GM23338 (cell line): Measurements from ENCODE around the gene NUTM2B. TPM values are rescaled to one million over a fixed set of nuclear protein-coding genes. Genes with fewer than 3 reads are reported as not detected.
A peak's percentile ranks its signal among the peaks of the same experiment; 100 is the strongest.
"Not testable (repeated sequence)": the region's sequence is repeated elsewhere in the genome, so short reads cannot be mapped to it uniquely, and the experiment has no call there.

Experiments
- ATAC-seq: fragments of 200-7000 bp; cut with Tn5 transposase; 3 replicates; pipeline ENCODE4 v1.9.1; 2020
- DNase-seq: peaks from one replicate; pipeline ENCODE4 v3.0.0-alpha.2; 2015; ENCODE audit warnings: low spot score
- H2AFZ ChIP-seq: fragments of 200-600 bp; sonication (generic); 2 replicates; pipeline ENCODE4 v1.8.0; 2016; ENCODE audit warnings: antibody characterized with exemption, mild to moderate bottlenecking, moderate library complexity
- H3F3A ChIP-seq: fragments of 200-600 bp; sonication (generic); replicated peaks from 2 replicates; pipeline ENCODE4 v1.8.0; 2017; ENCODE audit warnings: antibody characterized with exemption, mixed run types, low read depth
- H3K27ac ChIP-seq: fragments of 200-600 bp; sonication (generic); 2 replicates; pipeline ENCODE4 v1.6.1; 2016; ENCODE audit warnings: low read depth
- H3K27me3 ChIP-seq: fragments of 200-600 bp; sonication (generic); 2 replicates; pipeline ENCODE4 v1.8.0; 2016; ENCODE audit warnings: mild to moderate bottlenecking, mixed run types, moderate library complexity; ENCODE audit not compliant: insufficient read depth
- H3K36me3 ChIP-seq: fragments of 200-600 bp; sonication (generic); 2 replicates; pipeline ENCODE4 v1.8.0; 2016; ENCODE audit warnings: mild to moderate bottlenecking; ENCODE audit not compliant: insufficient read depth
- H3K4me1 ChIP-seq: fragments of 200-600 bp; sonication (generic); 2 replicates; pipeline ENCODE4 v1.8.0; 2016; ENCODE audit warnings: mild to moderate bottlenecking, moderate library complexity; ENCODE audit not compliant: insufficient read depth
- H3K4me2 ChIP-seq: fragments of 200-600 bp; sonication (generic); 2 replicates; pipeline ENCODE4 v1.7.1; 2017; ENCODE audit warnings: mixed run types
- H3K4me3 ChIP-seq: fragments of 200-600 bp; sonication (generic); 2 replicates; pipeline ENCODE4 v1.6.1; 2016; ENCODE audit warnings: mixed run types
- H3K79me2 ChIP-seq: fragments of 200-600 bp; sonication (generic); replicated peaks from 2 replicates; pipeline ENCODE4 v1.8.0; 2017; ENCODE audit warnings: mild to moderate bottlenecking; ENCODE audit not compliant: insufficient read depth
- H3K9me2 ChIP-seq: fragments of 200-600 bp; sonication (generic); 2 replicates; pipeline ENCODE4 v1.8.0; 2017; ENCODE audit not compliant: insufficient read depth
- H4K20me1 ChIP-seq: fragments of 200-600 bp; sonication (generic); replicated peaks from 2 replicates; pipeline ENCODE4 v1.8.0; 2017; ENCODE audit warnings: mild to moderate bottlenecking; ENCODE audit not compliant: insufficient read depth
- H3K27ac Mint-ChIP-seq: 2 replicates; pipeline ENCODE4 v1.8.0; 2020; ENCODE audit warnings: inconsistent platforms, mild to moderate bottlenecking, moderate library complexity, mixed read lengths
- H3K27me3 Mint-ChIP-seq: 3 replicates; pipeline ENCODE4 v1.8.0; 2022; ENCODE audit warnings: low read depth, mild to moderate bottlenecking, moderate library complexity, mixed read lengths, inconsistent platforms; ENCODE audit not compliant: insufficient read depth, poor library complexity
- H3K36me3 Mint-ChIP-seq: 3 replicates; pipeline ENCODE4 v1.8.0; 2021; ENCODE audit warnings: low read depth, mild to moderate bottlenecking, inconsistent platforms, moderate library complexity, mixed read lengths
- H3K4me1 Mint-ChIP-seq: 3 replicates; pipeline ENCODE4 v1.8.0; 2020; ENCODE audit warnings: mild to moderate bottlenecking, inconsistent platforms, mixed read lengths
- H3K4me3 Mint-ChIP-seq: 3 replicates; pipeline ENCODE4 v1.8.0; 2021; ENCODE audit warnings: moderate library complexity, mild to moderate bottlenecking, inconsistent platforms, mixed read lengths
- H3K9me3 Mint-ChIP-seq: 3 replicates; pipeline ENCODE4 v1.8.0; 2020; ENCODE audit warnings: moderate library complexity, mild to moderate bottlenecking, inconsistent platforms, mixed read lengths
- polyA plus RNA-seq: library from polyadenylated mRNA; unstranded; fragments of >200 nt; fragmentation: Nextera tagmentation; extraction: Ambion mirVana; gene quantifications from 2 replicates; pipeline ENCODE4 v1.2.1, GENCODE V29; 2016
- total RNA-seq: library from RNA; depleted of rRNA; stranded (reverse); fragments of >200 nt; shearing (Covaris generic); gene quantifications from 2 replicates; pipeline ENCODE4 v1.2.3, GENCODE V29; 2014

NUTM2B gene
- total and polyA plus RNA-seq, 2 experiments from 2014 or later, result 0.35 TPM; not detected in 1

DNA sequence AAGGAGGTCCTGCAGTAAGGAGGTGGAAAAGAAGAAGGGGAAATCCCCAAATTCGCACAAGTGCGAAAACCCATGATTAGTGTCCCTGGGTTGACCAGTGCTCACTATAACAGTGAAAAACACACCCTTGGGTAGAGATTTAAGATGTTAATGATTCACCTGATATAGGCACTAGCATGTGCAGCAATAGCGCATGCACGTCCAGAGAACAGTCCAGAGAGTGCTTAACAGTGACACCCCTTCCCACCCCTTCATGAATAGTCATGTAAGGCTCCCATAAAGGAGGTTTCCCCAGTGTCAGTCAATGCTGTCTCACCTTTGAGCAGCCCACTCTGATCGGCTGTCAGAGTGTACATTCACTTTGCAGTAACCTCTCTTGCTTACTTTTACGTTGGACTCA lies 6.4 kb upstream of the NUTM2B start:
- H3K27me3 ChIP-seq, H3K79me2 ChIP-seq, H3K27ac ChIP-seq, ATAC-seq, H3F3A ChIP-seq, H2AFZ ChIP-seq, H3K9me3 Mint-ChIP-seq, H3K4me2 ChIP-seq, H3K27me3 Mint-ChIP-seq, H3K36me3 ChIP-seq, DNase-seq, H3K4me1 Mint-ChIP-seq, H3K4me1 ChIP-seq, H3K4me3 Mint-ChIP-seq, H4K20me1 ChIP-seq, H3K4me3 ChIP-seq, H3K27ac Mint-ChIP-seq, H3K36me3 Mint-ChIP-seq, H3K9me2 ChIP-seq: not testable (repeated sequence)

DNA sequence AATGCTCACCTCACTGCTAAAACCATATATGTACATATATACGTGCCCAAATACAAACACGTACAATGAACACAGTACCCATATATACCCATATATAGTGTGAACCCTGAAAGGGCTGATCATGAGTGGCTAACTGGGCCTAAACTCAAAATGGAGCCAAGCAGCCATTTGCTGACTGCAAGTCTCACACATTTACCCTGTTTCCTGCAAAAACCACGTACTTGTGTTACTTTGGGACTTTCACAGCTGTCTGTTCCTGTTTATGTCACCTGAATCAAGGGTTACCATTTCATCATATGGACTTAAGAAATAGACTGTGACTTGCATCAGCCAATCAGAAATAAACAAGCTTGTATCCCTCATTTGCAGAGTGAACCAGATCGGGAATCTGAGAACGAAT lies 5.9 kb upstream of the NUTM2B start:
- H3K27ac ChIP-seq, H3K4me2 ChIP-seq, H3K4me1 ChIP-seq, H4K20me1 ChIP-seq, H3K79me2 ChIP-seq, H3K9me2 ChIP-seq, H3K9me3 Mint-ChIP-seq, H3K27me3 ChIP-seq, DNase-seq, ATAC-seq, H3F3A ChIP-seq, H3K27me3 Mint-ChIP-seq, H3K4me1 Mint-ChIP-seq, H3K36me3 ChIP-seq, H3K4me3 Mint-ChIP-seq, H3K36me3 Mint-ChIP-seq, H3K4me3 ChIP-seq, H3K27ac Mint-ChIP-seq, H2AFZ ChIP-seq: not testable (repeated sequence)

DNA sequence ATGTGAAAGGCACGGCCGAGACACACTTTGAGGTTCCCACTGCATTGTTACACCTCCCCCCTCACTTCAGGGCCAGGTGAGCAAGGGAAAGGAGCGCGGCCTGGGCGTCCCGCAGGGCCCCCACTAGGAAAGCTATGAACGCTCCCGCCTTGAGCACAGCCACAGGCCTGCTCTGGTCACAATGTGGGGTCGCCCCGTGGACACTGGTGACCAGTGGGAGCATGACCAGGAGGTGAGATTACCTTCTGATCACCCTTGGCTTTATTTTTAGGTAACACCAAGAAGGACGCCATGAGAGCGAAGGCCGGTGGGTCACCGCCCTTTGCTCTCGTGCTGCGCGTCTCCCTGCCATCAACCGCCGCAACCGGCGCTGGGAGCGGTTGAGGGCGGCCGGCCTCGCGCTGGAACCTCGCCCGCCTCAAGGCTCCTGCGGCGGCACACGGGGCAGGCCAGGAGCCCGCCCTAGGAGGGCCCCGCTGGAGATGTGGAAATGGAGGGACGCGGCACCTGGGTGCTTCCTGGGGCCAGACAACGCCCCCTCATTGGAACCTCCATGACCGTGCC lies 2.6 kb upstream of the NUTM2B start:
- not testable (repeated sequence) for H3K27me3 Mint-ChIP-seq, H3K4me1 ChIP-seq, H3K36me3 Mint-ChIP-seq, H3K9me3 Mint-ChIP-seq, H3K4me1 Mint-ChIP-seq, H3K27me3 ChIP-seq, H3K79me2 ChIP-seq, DNase-seq, H3K4me3 ChIP-seq, H3K36me3 ChIP-seq, H3F3A ChIP-seq, H3K4me3 Mint-ChIP-seq, H3K4me2 ChIP-seq, H3K9me2 ChIP-seq, H4K20me1 ChIP-seq, H3K27ac Mint-ChIP-seq, H2AFZ ChIP-seq, H3K27ac ChIP-seq
- ATAC-seq, result peak; percentile 59

DNA sequence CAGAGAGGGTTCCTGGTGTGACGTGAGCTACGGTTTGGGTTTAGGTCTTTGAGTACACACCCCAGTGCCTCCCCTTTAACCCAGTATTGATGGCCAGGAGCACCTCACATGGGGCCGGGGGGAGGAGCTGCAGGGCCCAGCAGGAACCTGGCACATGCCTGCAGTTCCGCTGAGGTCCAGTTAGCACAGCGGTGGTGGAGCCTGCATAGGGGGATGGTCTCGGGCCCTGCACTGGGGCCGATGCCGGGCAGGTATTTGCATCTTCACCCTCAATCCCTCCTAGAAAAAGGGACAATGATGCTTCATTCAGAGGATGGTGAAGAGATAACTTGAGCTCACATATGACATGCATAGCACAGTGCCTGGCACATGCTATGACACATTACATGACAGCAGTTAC lies 4.0 kb downstream of the NUTM2B start:
- not testable (repeated sequence) for H3K9me3 Mint-ChIP-seq, ATAC-seq, H3K36me3 Mint-ChIP-seq

DNA sequence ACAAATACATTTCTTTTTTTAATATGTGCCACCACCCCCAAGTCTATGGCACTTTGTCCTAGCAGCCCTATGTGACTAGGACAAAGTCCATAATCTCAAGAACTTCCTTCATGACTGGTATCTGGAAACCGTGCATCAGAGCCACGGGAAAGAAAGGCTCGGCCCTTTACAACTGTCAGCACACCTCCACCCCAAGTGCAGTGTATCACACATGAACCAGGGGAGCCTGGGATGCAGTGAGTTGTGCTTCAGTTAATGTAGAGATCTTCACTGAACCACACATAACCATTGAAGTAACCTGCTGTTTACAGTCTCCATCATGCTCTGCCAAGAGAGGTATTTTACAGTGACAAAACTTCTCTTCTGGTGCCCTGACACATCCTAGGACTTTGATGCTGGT lies 11.9 kb downstream of the NUTM2B start:
- H3K4me3 ChIP-seq, ATAC-seq, H3K9me2 ChIP-seq, H3K4me3 Mint-ChIP-seq, H3F3A ChIP-seq, H4K20me1 ChIP-seq, H3K4me2 ChIP-seq, DNase-seq, H3K9me3 Mint-ChIP-seq, H3K27ac ChIP-seq, H3K27ac Mint-ChIP-seq, H3K36me3 Mint-ChIP-seq, H3K4me1 ChIP-seq, H3K27me3 Mint-ChIP-seq, H3K36me3 ChIP-seq, H2AFZ ChIP-seq, H3K4me1 Mint-ChIP-seq, H3K27me3 ChIP-seq, H3K79me2 ChIP-seq: not testable (repeated sequence)

More for the DNA sequence above, 4.0 kb downstream of the NUTM2B start:
- H3K4me2 ChIP-seq, H3K27me3 Mint-ChIP-seq, H3K4me1 ChIP-seq, H4K20me1 ChIP-seq, H3K36me3 ChIP-seq, H3K4me3 Mint-ChIP-seq, H2AFZ ChIP-seq, DNase-seq, H3F3A ChIP-seq, H3K79me2 ChIP-seq, H3K27ac ChIP-seq, H3K27ac Mint-ChIP-seq, H3K4me3 ChIP-seq, H3K27me3 ChIP-seq, H3K9me2 ChIP-seq, H3K4me1 Mint-ChIP-seq: not testable (repeated sequence)

DNA sequence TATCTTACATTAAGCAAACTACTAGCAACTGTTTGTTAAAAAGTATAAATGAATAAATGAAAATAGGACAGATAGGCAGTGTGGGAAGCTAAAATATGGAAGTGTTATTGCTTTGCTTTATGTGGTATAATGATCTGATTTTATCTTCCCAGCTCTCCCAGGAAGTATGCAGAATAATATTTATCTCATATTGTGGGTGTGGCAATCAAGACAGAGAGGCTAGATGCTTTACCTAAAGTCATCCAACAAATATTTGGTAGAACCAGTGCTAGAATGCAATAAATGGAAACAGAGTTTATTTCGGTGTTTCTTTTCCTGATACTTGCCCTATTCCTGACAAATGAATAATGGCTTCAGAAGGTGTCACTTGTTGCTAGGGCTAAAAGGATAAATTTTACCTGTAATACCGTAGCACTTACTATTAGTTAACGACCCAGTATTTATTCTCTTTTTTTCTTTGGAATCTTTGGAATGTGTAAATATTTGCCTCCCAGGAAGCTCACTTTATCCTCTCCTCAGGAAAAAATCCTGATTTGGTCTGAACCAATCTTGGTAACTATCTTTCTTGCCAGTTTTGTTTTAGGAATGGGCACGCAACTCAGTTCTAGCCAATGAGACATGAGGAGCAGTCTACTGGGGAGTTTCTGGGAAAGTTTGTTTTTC lies 14.0 kb downstream of the NUTM2B start:
- H3K9me3 Mint-ChIP-seq, H3K36me3 Mint-ChIP-seq, H3K4me3 Mint-ChIP-seq, H3K79me2 ChIP-seq, H3K36me3 ChIP-seq, H3K27ac ChIP-seq, H3K27ac Mint-ChIP-seq, H3K27me3 ChIP-seq, H3K4me1 ChIP-seq, H4K20me1 ChIP-seq, H2AFZ ChIP-seq, H3K4me3 ChIP-seq, H3K27me3 Mint-ChIP-seq, H3K9me2 ChIP-seq, H3K4me1 Mint-ChIP-seq, H3F3A ChIP-seq: not testable (repeated sequence)
- ATAC-seq (peak; percentile 61; the same call in 2 of the 3 replicates), DNase-seq (peak; percentile 1)
- H3K4me2 ChIP-seq, result 0 out of 2 replicates have a peak overlapping the region, but pooled peaks have one; percentile 1

DNA sequence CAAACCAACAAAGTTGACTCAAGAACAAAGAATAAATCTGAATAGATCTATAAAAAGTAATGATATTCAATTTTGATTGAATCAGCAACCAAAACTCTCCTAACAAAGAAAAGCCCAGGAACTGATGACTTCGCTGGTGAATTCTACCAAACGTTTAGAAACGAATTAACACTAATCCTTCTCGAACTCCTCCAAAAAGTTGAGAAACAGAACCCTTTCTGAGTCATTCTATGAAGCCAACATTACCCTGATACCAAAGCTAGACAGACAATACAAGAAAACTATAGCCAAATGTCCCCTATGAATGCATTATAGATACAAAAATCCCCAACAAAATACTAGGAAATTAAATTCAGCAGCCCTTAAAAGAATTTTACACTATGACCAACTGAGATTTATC lies 17.0 kb downstream of the NUTM2B start:
- not testable (repeated sequence) for H3K4me3 Mint-ChIP-seq, H3K4me2 ChIP-seq, H3K9me3 Mint-ChIP-seq

More for the DNA sequence above, 17.0 kb downstream of the NUTM2B start:
- H3K27ac Mint-ChIP-seq, DNase-seq, H3K36me3 ChIP-seq, H4K20me1 ChIP-seq, H3F3A ChIP-seq, H3K27me3 ChIP-seq, H3K4me1 Mint-ChIP-seq, H2AFZ ChIP-seq, H3K4me3 ChIP-seq, H3K36me3 Mint-ChIP-seq, H3K79me2 ChIP-seq, H3K9me2 ChIP-seq, H3K27ac ChIP-seq, ATAC-seq, H3K27me3 Mint-ChIP-seq, H3K4me1 ChIP-seq: not testable (repeated sequence)
